HL-60 (cell line): ENCODE measurements around the gene AURKB.

Source experiments
- DNase-seq, 2 experiments: peaks; one replicate each; pipeline ENCODE4 v3.0.0-alpha.2; 2010 to 2020; ENCODE audit warnings: low read depth in 1 of 2, low spot score in 1 of 2
- H3K27ac ChIP-seq: fragments of 250-450 bp; sonication (Bioruptor Pico); replicated peaks from 2 replicates; pipeline ENCODE4 v1.5.1; 2020; ENCODE audit warnings: mild to moderate bottlenecking, moderate library complexity
- H3K27me3 ChIP-seq: fragments of 250-450 bp; sonication (Bioruptor Pico); 2 replicates; pipeline ENCODE4 v1.5.1; 2021; ENCODE audit warnings: mild to moderate bottlenecking, moderate library complexity; ENCODE audit not compliant: insufficient read depth, poor library complexity, severe bottlenecking
- H3K4me3 ChIP-seq: replicated peaks from 2 replicates; pipeline ENCODE4 v1.5.1; 2011; ENCODE audit warnings: mild to moderate bottlenecking, control low read depth, low read length; ENCODE audit not compliant: insufficient read depth
- GABPA ChIP-seq: IDR thresholded peaks from 2 replicates; pipeline ENCODE4 v1.6.1; 2012; ENCODE audit warnings: low read depth
- POLR2AphosphoS5 ChIP-seq: IDR thresholded peaks from 2 replicates; pipeline ENCODE4 v1.6.1; 2012; ENCODE audit warnings: low read depth
- REST ChIP-seq: IDR thresholded peaks from 2 replicates; pipeline ENCODE4 v1.6.1; 2012; ENCODE audit warnings: low read depth; ENCODE audit not compliant: insufficient replicate concordance
- SPI1 ChIP-seq: IDR thresholded peaks from 2 replicates; pipeline ENCODE4 v1.6.1; 2012; ENCODE audit warnings: low read depth, mild to moderate bottlenecking, borderline replicate concordance
- TF ChIP-seq, protein P1 (sequence below): IDR thresholded peaks from one replicate; pipeline ENCODE4 v1.5.1; 2011; ENCODE audit warnings: low read length, control low read depth, inconsistent platforms; ENCODE audit not compliant: insufficient read depth

The AURKB gene

DNA sequence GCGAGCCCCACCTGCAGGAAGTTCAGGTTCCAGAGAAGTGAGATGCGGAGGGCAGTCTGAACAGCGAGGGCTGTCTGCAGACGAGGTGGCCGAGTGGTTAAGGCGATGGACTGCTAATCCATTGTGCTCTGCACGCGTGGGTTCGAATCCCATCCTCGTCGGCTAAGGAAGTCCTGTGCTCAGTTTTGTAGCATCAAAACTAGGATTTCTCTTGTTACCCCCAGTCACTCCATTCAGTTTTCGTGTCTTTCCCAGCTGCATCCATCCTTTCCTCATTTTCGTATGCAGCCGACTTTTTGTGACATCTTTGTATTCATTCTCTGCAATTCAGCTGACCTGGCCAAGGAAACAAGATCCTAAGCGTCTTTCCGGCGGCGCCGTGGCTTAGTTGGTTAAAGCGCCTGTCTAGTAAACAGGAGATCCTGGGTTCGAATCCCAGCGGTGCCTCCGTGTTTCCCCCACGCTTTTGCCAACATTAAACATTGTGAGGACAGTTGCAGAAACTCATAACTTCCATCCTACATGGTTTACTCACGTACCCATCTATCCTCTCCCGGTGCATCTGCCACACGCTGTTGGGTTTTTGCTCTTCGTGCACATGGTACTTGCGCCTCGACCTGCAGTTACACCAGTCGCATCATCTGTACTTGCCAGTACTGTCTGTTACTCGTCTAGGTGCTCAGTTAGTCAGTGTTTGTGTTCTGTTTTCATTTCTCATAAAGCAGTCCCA, 23.4 kb downstream of the AURKB start:
- peak overlapping the region; percentile 79 for H3K4me3 ChIP-seq
- H3K27ac ChIP-seq = peak overlapping the region; percentile 75
- DNase-seq = peak; percentile 74 to 86
- no peaks in the 10 kb centered on the region for H3K27me3 ChIP-seq
- TF ChIP-seq POLR2AphosphoS5 (no peak), REST (no peak), GABPA (no peak), SPI1 (no peak)
- TF ChIP-seq, protein P1, sequence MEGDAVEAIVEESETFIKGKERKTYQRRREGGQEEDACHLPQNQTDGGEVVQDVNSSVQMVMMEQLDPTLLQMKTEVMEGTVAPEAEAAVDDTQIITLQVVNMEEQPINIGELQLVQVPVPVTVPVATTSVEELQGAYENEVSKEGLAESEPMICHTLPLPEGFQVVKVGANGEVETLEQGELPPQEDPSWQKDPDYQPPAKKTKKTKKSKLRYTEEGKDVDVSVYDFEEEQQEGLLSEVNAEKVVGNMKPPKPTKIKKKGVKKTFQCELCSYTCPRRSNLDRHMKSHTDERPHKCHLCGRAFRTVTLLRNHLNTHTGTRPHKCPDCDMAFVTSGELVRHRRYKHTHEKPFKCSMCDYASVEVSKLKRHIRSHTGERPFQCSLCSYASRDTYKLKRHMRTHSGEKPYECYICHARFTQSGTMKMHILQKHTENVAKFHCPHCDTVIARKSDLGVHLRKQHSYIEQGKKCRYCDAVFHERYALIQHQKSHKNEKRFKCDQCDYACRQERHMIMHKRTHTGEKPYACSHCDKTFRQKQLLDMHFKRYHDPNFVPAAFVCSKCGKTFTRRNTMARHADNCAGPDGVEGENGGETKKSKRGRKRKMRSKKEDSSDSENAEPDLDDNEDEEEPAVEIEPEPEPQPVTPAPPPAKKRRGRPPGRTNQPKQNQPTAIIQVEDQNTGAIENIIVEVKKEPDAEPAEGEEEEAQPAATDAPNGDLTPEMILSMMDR = no peak

GRCh38 chr17:8186446-8186786, 24.0 kb downstream of the AURKB start:
- TF ChIP-seq SPI1 (no peak), REST (no peak), GABPA (no peak), POLR2AphosphoS5 (no peak)
- TF ChIP-seq, protein P1 = no peak
- no peak for DNase-seq
- Histone ChIP-seq H3K4me3 (peak overlapping the region; percentile 79), H3K27me3 (no peaks in the 10 kb centered on the region), H3K27ac (peak overlapping the region; percentile 61)

GRCh38 chr17:8185582-8186445, 24.6 kb downstream of the AURKB start:
- DNase-seq = peak in 1 of 2 experiments; percentile 63
- H3K4me3 ChIP-seq = peak overlapping the region; percentile 79
- no peaks in the 10 kb centered on the region for H3K27me3 ChIP-seq
- no peak for TF ChIP-seq SPI1
- TF ChIP-seq POLR2AphosphoS5 = no peak
- TF ChIP-seq, protein P1 = no peak
- no peak for TF ChIP-seq REST
- no peak for TF ChIP-seq GABPA
- peak overlapping the region; percentile 61 for H3K27ac ChIP-seq
